ENCODE data around the gene ADGRG2.

The ADGRG2 gene

DNA sequence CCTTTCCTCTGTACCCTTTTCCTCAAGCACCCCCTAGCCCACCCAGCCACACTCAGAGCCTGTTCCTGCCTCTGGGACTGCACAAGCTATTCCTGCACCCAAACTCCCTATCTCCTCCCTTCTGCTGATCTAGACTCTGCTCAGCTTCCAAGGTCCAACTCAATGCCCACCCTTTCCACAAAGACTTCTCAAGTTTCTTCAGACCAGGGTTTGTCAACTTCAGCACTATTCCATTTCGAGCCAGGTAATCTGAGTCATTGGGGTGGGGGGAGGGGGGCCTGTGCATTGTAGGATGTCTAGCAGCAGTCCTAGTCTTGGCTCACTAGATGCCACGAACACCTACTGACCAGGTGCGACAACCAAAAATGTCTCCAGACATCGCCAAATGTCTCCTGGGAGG lies 175.7 kb downstream of the ADGRG2 start:
- DNase-seq: no peak

DNA sequence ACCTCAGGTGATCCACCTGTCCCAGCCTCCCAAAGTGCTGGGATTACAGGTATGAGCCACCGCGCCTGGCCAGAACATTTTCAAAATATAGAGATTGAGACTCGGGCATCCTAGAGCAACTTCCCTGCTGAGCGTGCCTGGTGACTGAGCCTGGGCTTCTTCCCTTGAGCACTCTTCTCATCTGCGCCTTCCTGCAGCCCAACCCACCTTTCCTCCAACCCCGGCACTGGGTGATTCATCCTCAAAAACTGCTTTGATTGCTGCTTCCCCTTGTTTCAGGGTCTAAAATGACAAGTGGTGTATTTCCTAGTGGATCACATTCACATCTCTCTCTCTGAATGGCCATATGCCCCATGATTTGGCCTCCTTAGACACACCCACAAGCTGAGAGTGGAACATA lies 176.1 kb downstream of the ADGRG2 start:
- DNase-seq: no peak

DNA sequence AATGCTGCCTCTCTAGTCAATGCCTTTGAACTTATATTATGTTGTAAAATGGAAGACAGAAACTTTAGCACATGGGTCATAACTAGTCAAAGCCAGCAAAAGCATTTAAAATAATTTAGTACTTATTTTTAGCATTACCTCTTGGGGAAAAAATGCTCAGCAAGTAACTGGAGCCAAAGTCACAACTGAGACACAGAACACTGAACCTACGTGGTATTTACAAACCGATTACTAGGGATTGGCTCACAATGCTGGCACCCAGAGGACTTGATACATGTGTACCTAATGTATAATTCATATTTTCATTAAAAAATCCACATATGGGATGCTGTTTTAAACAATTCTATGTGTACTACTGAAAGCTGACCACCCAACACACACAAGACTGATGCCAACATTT lies 176.8 kb downstream of the ADGRG2 start:
- DNase-seq: no peak

DNA sequence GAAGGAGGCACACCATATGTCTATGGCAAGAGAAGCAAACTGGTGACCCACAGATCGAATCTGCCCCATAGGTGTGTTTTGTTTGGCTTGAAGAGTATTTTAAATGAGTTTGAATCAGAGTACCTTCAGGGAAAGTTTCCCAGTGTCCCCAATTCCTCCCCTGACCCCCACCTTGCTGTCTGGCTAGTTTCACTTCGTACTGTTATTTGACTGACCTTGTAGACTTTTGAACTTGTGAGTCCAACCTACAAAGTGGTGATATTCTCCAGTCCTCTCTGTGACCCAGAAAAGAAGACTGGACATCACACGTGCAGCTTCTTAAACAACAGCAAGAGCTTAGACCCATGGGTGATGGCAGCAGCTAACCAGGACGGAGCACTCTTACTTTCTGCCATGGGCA lies 177.8 kb downstream of the ADGRG2 start:
- no peak for DNase-seq

DNA sequence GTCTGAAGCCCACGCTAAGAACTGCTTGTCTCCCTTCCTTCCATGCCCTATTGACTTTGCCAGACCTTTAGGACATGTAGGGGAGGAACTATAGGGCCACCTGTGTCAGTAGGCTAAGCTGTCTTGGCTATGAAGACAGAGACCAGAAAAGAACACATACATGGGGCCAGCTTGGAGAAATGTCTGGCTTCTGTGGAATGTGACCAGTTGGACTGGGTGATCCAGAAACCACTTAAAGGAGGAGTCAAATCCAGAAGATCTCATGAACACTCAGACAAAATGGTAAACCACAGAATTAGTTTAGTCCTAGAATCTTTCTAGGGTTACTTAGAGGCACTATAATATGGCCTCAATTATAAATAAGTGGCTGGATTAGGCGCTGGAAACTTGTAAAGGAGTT lies 180.4 kb downstream of the ADGRG2 start:
- DNase-seq: no peak
